Measurements from ENCODE around the gene AKR1B1.

Gene AKR1B1

GRCh38 chr7:134407311-134407710, 51.6 kb downstream of the AKR1B1 start:
- DNase-seq, result no peak

- no peak for DNase-seq
Measured at GRCh38 chr7:134406431-134406830, 52.5 kb downstream of the AKR1B1 start.

- no peak for DNase-seq
Measured at GRCh38 chr7:134405299-134405698, 53.6 kb downstream of the AKR1B1 start.

- DNase-seq, result no peak
Measured at GRCh38 chr7:134403062-134403461, 55.8 kb downstream of the AKR1B1 start.

- no peak for DNase-seq
Measured at GRCh38 chr7:134400859-134401258, 58.0 kb downstream of the AKR1B1 start.

GRCh38 chr7:134396031-134396430, 62.9 kb downstream of the AKR1B1 start:
- no peak for DNase-seq

GRCh38 chr7:134395604-134396003, 63.3 kb downstream of the AKR1B1 start:
- no peak for DNase-seq

- DNase-seq, result no peak
Measured at GRCh38 chr7:134394056-134394455, 64.8 kb downstream of the AKR1B1 start.

Measured in NCI-H510A treated with DMSO at 0.1 percent for 48 hours (cell line).